Measurements from ENCODE around the gene MSRB3. TPM values are rescaled to one million over a fixed set of nuclear protein-coding genes. Genes with fewer than 3 reads are reported as not detected.
A peak's percentile ranks its signal among the peaks of the same experiment; 100 is the strongest.

Gene MSRB3
- total and polyA plus RNA-seq, 2 of the 8 experiments (the other 6 are each of a cell fraction or from before 2014, with no cell fraction given), result 0.32 to 1.2 TPM

GRCh38 chr12:65458718-65459117 lies 180.2 kb downstream of the MSRB3 start (continued):
- no peak for TF ChIP-seq SRF (IDR thresholded peaks at IDR 0.05; ENCODE audit: low read depth, low read length)

GRCh38 chr12:65459545-65459944 lies 181.1 kb downstream of the MSRB3 start:
- Histone ChIP-seq H3K9ac (replicated peaks in 1 of 4; ENCODE audit: extremely low read depth in 1 of 4, low read depth in 3 of 4, low read length in 3 of 4) (no peak overlapping the region), H4K20me1 (replicated peaks in 1 of 2; ENCODE audit: control insufficient read depth in 1 of 2, insufficient read depth in 2 of 2, low read length in 2 of 2) (no peaks in the 10 kb centered on the region), H3K79me1 (ENCODE audit: low read depth, low read length) (no peaks in the 10 kb centered on the region), H3K56ac (replicated peaks; ENCODE audit: insufficient read length, low read depth, low read length) (no peak overlapping the region), H3K4me2 (ENCODE audit: insufficient read depth in 1 of 2, low read depth in 2 of 2, low read length in 2 of 2) (no peak overlapping the region), H3K18ac (ENCODE audit: extremely low read depth, low read length) (no peak overlapping the region), H2AFZ (ENCODE audit: low read length) (peak overlapping the region; percentile 63; the same call in 1 of the 2 replicates), H3K36me3 (ENCODE audit: control insufficient read depth in 2 of 4, insufficient read depth in 4 of 4, low read length in 3 of 4) (no peaks in the 10 kb centered on the region), H4K8ac (ENCODE audit: extremely low read depth, insufficient read depth, low read length) (no peak overlapping the region), H2BK15ac (ENCODE audit: low read length) (no peak overlapping the region), H2AK5ac (ENCODE audit: low read depth, low read length) (no peak overlapping the region), H2BK20ac (ENCODE audit: low read length) (no peak overlapping the region), H3K23ac (ENCODE audit: insufficient read length) (no peak overlapping the region), H3K4me1 (replicated peaks in 1 of 4; ENCODE audit: control insufficient read depth in 3 of 4, insufficient read depth in 4 of 4, low read length in 3 of 4) (no peaks in the 10 kb centered on the region; a peak in 2 of 7 replicates), H4K91ac (replicated peaks; ENCODE audit: insufficient read length, low read length) (no peak overlapping the region), H2BK120ac (replicated peaks; ENCODE audit: low read depth, low read length) (no peak overlapping the region), H3K4ac (replicated peaks; ENCODE audit: insufficient read length, low read depth, low read length) (no peak overlapping the region), H3K27me3 (replicated peaks in 1 of 4; ENCODE audit: control insufficient read depth in 3 of 4, extremely low read depth in 1 of 4, insufficient read depth in 3 of 4, low read length in 3 of 4) (no peaks in the 10 kb centered on the region), H3K79me2 (ENCODE audit: control insufficient read depth in 1 of 2, insufficient read depth in 2 of 2, low read length in 2 of 2) (no peaks in the 10 kb centered on the region), H3K9me3 (ENCODE audit: insufficient read depth in 2 of 2, low read depth in 1 of 2, low read length in 1 of 2) (no peaks in the 10 kb centered on the region), H3K23me2 (ENCODE audit: low read depth, low read length) (no peaks in the 10 kb centered on the region), H3K4me3 (ENCODE audit: extremely low read depth in 1 of 4, insufficient read depth in 2 of 4, low read depth in 3 of 4, low read length in 4 of 4) (no peak overlapping the region), H2BK5ac (ENCODE audit: low read depth, low read length) (no peak overlapping the region), H3K27ac (ENCODE audit: low read depth, low read length) (no peak overlapping the region), H4K5ac (ENCODE audit: insufficient read length, low read depth, low read length) (no peak overlapping the region), H2BK12ac (ENCODE audit: low read depth, low read length) (no peak overlapping the region), H3K14ac (ENCODE audit: insufficient read length) (no peak overlapping the region)
- ChIA-PET POLR2A (ENCODE audit: partially characterized antibody) (no interaction called here), CTCF (ENCODE audit: partially characterized antibody) (interaction anchor here (1.3 kb wide), 1 partner anchor 28 kb away, joined by 3 read pairs; no protein-coding TSS in a partner anchor)
- TF ChIP-seq, protein P1, sequence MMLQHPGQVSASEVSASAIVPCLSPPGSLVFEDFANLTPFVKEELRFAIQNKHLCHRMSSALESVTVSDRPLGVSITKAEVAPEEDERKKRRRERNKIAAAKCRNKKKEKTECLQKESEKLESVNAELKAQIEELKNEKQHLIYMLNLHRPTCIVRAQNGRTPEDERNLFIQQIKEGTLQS (IDR thresholded peaks at IDR 0.05; ENCODE audit: insufficient read depth, low read depth, low read length), result no peak
- TF ChIP-seq SIN3A (conservative IDR thresholded peaks at IDR 0.05 in 1 of 2, IDR thresholded peaks at IDR 0.05 in 1 of 2; ENCODE audit: low read depth in 1 of 2, low read length in 2 of 2) (no peak), JUN (IDR thresholded peaks at IDR 0.05; ENCODE audit: low read depth, low read length) (no peak), TBP (IDR thresholded peaks at IDR 0.05; ENCODE audit: low read depth, low read length) (no peak), HDAC6 (IDR thresholded peaks at IDR 0.05; ENCODE audit: low read depth, low read length) (no peak), POLR2AphosphoS5 (IDR thresholded peaks at IDR 0.05; ENCODE audit: low read depth, low read length) (no peak), SIX5 (IDR thresholded peaks at IDR 0.05; ENCODE audit: low read depth, low read length) (no peak), TAF1 (IDR thresholded peaks at IDR 0.05; ENCODE audit: low read depth, low read length) (no peak), CBX5 (IDR thresholded peaks at IDR 0.05; ENCODE audit: low read depth, low read length) (no peak), YY1 (IDR thresholded peaks at IDR 0.05; ENCODE audit: low read depth, low read length) (no peak), ZNF274 (IDR thresholded peaks at IDR 0.05; ENCODE audit: borderline replicate concordance, extremely low read depth, low read length) (no peak), ASH2L (IDR thresholded peaks at IDR 0.05; ENCODE audit: low read length) (no peak)
- DNase-seq (ENCODE audit: low read depth in 1 of 2, low spot score in 2 of 2) (no peak), FAIRE-seq (no peak)
